HCT116 (cell line): ENCODE measurements around the gene JADE1. TPM values are rescaled to one million over a fixed set of nuclear protein-coding genes. Genes with fewer than 3 reads are reported as not detected.

Experiments used
- ATAC-seq: fragments of 200-7000 bp; cut with Tn5 transposase; 2 replicates; pipeline ENCODE4 v1.9.1; 2020; ENCODE audit warnings: mild to moderate bottlenecking, moderate library complexity
- BruUV-seq: library from RNA; stranded (reverse); fragments of 400-500 nt; replicated peaks from 2 replicates; lab custom pipeline; 2021; lab: Mats Ljungman, UMichigan
- CTCF ChIA-PET: fragments of 300-600 bp; sonication (Branson Sonifier 250); formaldehyde crosslinking; loops from one replicate; lab custom pipeline; 2021; ENCODE audit warnings: antibody characterized with exemption; lab: Charles Lee
- POLR2A ChIA-PET: fragments of 300-600, 350-600 bp; sonication (Branson Sonifier 250); formaldehyde crosslinking; loops from one replicate; lab custom pipeline; 2021; ENCODE audit warnings: antibody characterized with exemption; lab: Charles Lee
- RAD21 ChIA-PET, 2 experiments: fragments of 300-600 bp; sonication (Branson Sonifier 250); formaldehyde crosslinking; loops; one replicate each; lab custom pipeline; 2023; ENCODE audit warnings: low total read pairs in 2 of 2; ENCODE audit not compliant: uncharacterized antibody in 2 of 2, unreplicated experiment in 2 of 2, low non-redundant PET in 1 of 2; lab: Charles Lee
- DNase-seq: peaks from one replicate; pipeline ENCODE4 v3.0.0-alpha.2; 2010; ENCODE audit warnings: low read depth, low spot score
- H2AFZ ChIP-seq: fragments of 200-600 bp; shearing (Covaris generic), sonication (generic); 2 replicates; pipeline ENCODE4 v1.6.1; 2017; ENCODE audit warnings: low read depth, mixed run types, mixed read lengths, antibody characterized with exemption, low read length; ENCODE audit not compliant: poor library complexity, severe bottlenecking
- H3K27ac ChIP-seq: 2 replicates; pipeline ENCODE4 v1.5.1; 2012; ENCODE audit warnings: low read depth, low read length
- H3K27me3 ChIP-seq: fragments of 200-600 bp; sonication (generic); 2 replicates; pipeline ENCODE4 v1.6.1; 2016; ENCODE audit warnings: mixed run types, low read length, mixed read lengths; ENCODE audit not compliant: insufficient read depth
- H3K36me3 ChIP-seq, 2 experiments: fragments of 200-500 bp in 1 of 2; fragments of 200-600 bp in 1 of 2; sonication (Bioruptor generic) in 1 of 2; sonication (generic) in 1 of 2; 2 replicates each; pipeline versions ENCODE4 v1.5.1 to v1.6.1; 2014 to 2016; ENCODE audit warnings: low read length in 2 of 2, inconsistent platforms in 1 of 2, mixed read lengths in 1 of 2, mixed run types in 1 of 2; ENCODE audit not compliant: insufficient read depth in 2 of 2, control insufficient read depth in 1 of 2
- H3K4me1 ChIP-seq, 2 experiments: fragments of 200-600 bp in 1 of 2; sonication (generic) in 1 of 2; 2 replicates each; pipeline versions ENCODE4 v1.5.1 to v1.6.1; 2012 to 2017; ENCODE audit warnings: low read length in 2 of 2, inconsistent platforms in 1 of 2, mild to moderate bottlenecking in 1 of 2, mixed read lengths in 1 of 2, mixed run types in 1 of 2, moderate library complexity in 1 of 2; ENCODE audit not compliant: insufficient read depth in 2 of 2, control insufficient read depth in 1 of 2
- H3K4me2 ChIP-seq: fragments of 200-600 bp; sonication (generic); 2 replicates; pipeline ENCODE4 v1.6.1; 2017; ENCODE audit warnings: mixed run types, low read length, mixed read lengths
- H3K4me3 ChIP-seq, 2 experiments: fragments of 200-600 bp in 1 of 2; sonication (generic) in 1 of 2; replicated peaks in 1 of 2; 2 replicates each; pipeline ENCODE4 v1.5.1; 2011 to 2016; ENCODE audit warnings: low read length in 2 of 2, control low read depth in 1 of 2, low read depth in 1 of 2, mild to moderate bottlenecking in 1 of 2, mixed read lengths in 1 of 2, mixed run types in 1 of 2
- H3K79me2 ChIP-seq: fragments of 200-600 bp; sonication (generic); 2 replicates; pipeline ENCODE4 v1.6.1; 2017; ENCODE audit warnings: mild to moderate bottlenecking, mixed run types, low read length, moderate library complexity, mixed read lengths; ENCODE audit not compliant: insufficient read depth
- H3K9ac ChIP-seq: fragments of 200-600 bp; sonication (generic); 2 replicates; pipeline ENCODE4 v1.6.1; 2016; ENCODE audit warnings: low read length, mixed read lengths
- H3K9me2 ChIP-seq: fragments of 200-600 bp; sonication (generic), shearing (Covaris generic); 2 replicates; pipeline ENCODE4 v1.6.1; 2017; ENCODE audit warnings: mixed run types, mild to moderate bottlenecking, moderate library complexity; ENCODE audit not compliant: insufficient read depth
- H3K9me3 ChIP-seq, 2 experiments: fragments of 200-500 bp in 1 of 2; fragments of 200-600 bp in 1 of 2; sonication (Bioruptor generic) in 1 of 2; sonication (generic) in 1 of 2; 2 replicates each; pipeline ENCODE4 v1.6.1; 2014 to 2017; ENCODE audit warnings: low read length in 2 of 2, mixed read lengths in 2 of 2, inconsistent platforms in 1 of 2, low read depth in 1 of 2, mild to moderate bottlenecking in 1 of 2, mixed run types in 1 of 2, moderate library complexity in 1 of 2; ENCODE audit not compliant: control insufficient read depth in 1 of 2, insufficient read depth in 1 of 2
- H4K20me1 ChIP-seq: fragments of 200-600 bp; sonication (generic), shearing (Covaris generic); 2 replicates; pipeline ENCODE4 v1.6.1; 2017; ENCODE audit warnings: mixed run types, mild to moderate bottlenecking, moderate library complexity; ENCODE audit not compliant: insufficient read depth
- ATF3 ChIP-seq: IDR thresholded peaks from 2 replicates; pipeline ENCODE4 v1.6.1; 2012
- CBX3 ChIP-seq: IDR thresholded peaks from 2 replicates; pipeline ENCODE4 v1.6.1; 2012; ENCODE audit warnings: low read depth
- CEBPB ChIP-seq: IDR thresholded peaks from 2 replicates; pipeline ENCODE4 v1.6.1; 2012; ENCODE audit warnings: low read depth
- CTCF ChIP-seq, 3 experiments: fragments of 200-600 bp in 1 of 3; sonication (generic) in 1 of 3; IDR thresholded peaks in 2 of 3; conservative IDR thresholded peaks in 1 of 3; 2 replicates each; pipeline ENCODE4 v1.5.1; 2012 to 2017; ENCODE audit warnings: low read depth in 2 of 3, low read length in 2 of 3, antibody characterized with exemption in 1 of 3, borderline replicate concordance in 1 of 3, control low read depth in 1 of 3, mild to moderate bottlenecking in 1 of 3, mixed read lengths in 1 of 3, mixed run types in 1 of 3, moderate library complexity in 1 of 3; ENCODE audit not compliant: insufficient read depth in 1 of 3
- ELF1 ChIP-seq: IDR thresholded peaks from 2 replicates; pipeline ENCODE4 v1.6.1; 2012; ENCODE audit warnings: low read depth, borderline replicate concordance
- EZH2 ChIP-seq: fragments of 200-600 bp; sonication (generic); IDR thresholded peaks from 2 replicates; pipeline ENCODE4 v1.6.1; 2017; ENCODE audit warnings: antibody characterized with exemption, mixed run types
- EZH2phosphoT487 ChIP-seq: fragments of 200-600 bp; IDR thresholded peaks from 2 replicates; pipeline ENCODE4 v1.6.1; 2018; ENCODE audit warnings: antibody characterized with exemption, borderline replicate concordance
- FOSL1 ChIP-seq: IDR thresholded peaks from 2 replicates; pipeline ENCODE4 v1.6.1; 2012; ENCODE audit warnings: low read depth
- MAX ChIP-seq: IDR thresholded peaks from 2 replicates; pipeline ENCODE4 v1.6.1; 2012
- POLR2A ChIP-seq: IDR thresholded peaks from 2 replicates; pipeline ENCODE4 v1.7.0; 2011; ENCODE audit warnings: borderline replicate concordance; ENCODE audit not compliant: insufficient read depth, insufficient read length; ENCODE audit errors: extremely low read depth
- POLR2AphosphoS5 ChIP-seq: IDR thresholded peaks from 2 replicates; pipeline ENCODE4 v1.6.1; 2011; ENCODE audit warnings: mild to moderate bottlenecking, low read depth, low read length, moderate library complexity
- RAD21 ChIP-seq: IDR thresholded peaks from 2 replicates; pipeline ENCODE4 v1.6.1; 2012; ENCODE audit warnings: low read depth, mild to moderate bottlenecking
- SIN3A ChIP-seq: IDR thresholded peaks from 2 replicates; pipeline ENCODE4 v1.6.1; 2012; ENCODE audit warnings: low read depth
- SP1 ChIP-seq: IDR thresholded peaks from 2 replicates; pipeline ENCODE4 v1.6.1; 2012; ENCODE audit warnings: low read depth
- SRF ChIP-seq: IDR thresholded peaks from 2 replicates; pipeline ENCODE4 v1.6.1; 2012; ENCODE audit warnings: low read depth
- TCF7L2 ChIP-seq: IDR thresholded peaks from 2 replicates; pipeline ENCODE4 v1.7.0; 2011; ENCODE audit warnings: borderline replicate concordance, inconsistent platforms; ENCODE audit not compliant: insufficient read depth, insufficient read length; ENCODE audit errors: extremely low read depth
- YY1 ChIP-seq: IDR thresholded peaks from 2 replicates; pipeline ENCODE4 v1.6.1; 2011; ENCODE audit warnings: low read length, low read depth, moderate library complexity, mild to moderate bottlenecking; ENCODE audit not compliant: insufficient replicate concordance; ENCODE audit errors: extremely low read depth
- ZBTB33 ChIP-seq: IDR thresholded peaks from 2 replicates; pipeline ENCODE4 v1.6.1; 2011; ENCODE audit warnings: mild to moderate bottlenecking, low read length, moderate library complexity; ENCODE audit not compliant: insufficient replicate concordance; ENCODE audit errors: extremely low read depth
- ZNF274 ChIP-seq: fragments of 200-500 bp; sonication (Bioruptor generic); IDR thresholded peaks from 2 replicates; pipeline ENCODE4 v1.6.1; 2014; ENCODE audit warnings: mild to moderate bottlenecking, low read depth, low read length, inconsistent platforms
- intact Hi-C: fragments of 100-400 bp; cut with micrococcal nuclease; formaldehyde crosslinking; loops from 2 replicates; pipeline ENCODE4 v1.10.0; 2022
- total RNA-seq: library from RNA; stranded (reverse); gene quantifications from one replicate; pipeline ENCODE4 v1.2.1, GENCODE V29; 2021; ENCODE audit not compliant: unreplicated experiment

The JADE1 gene
- total RNA-seq, 1 experiment from 2014 or later: 26.5 TPM

GRCh38 chr4:128880662-128881061 is 71.2 kb downstream of the JADE1 start:
- CTCF ChIA-PET: no interaction called here
- H3K79me2 ChIP-seq: no peaks in the 10 kb centered on the region
- POLR2A ChIA-PET: no interaction called here

GRCh38 chr4:128904821-128905220 is 95.3 kb downstream of the JADE1 start:
- H3K27me3 ChIP-seq: no peaks in the 10 kb centered on the region
- no peak overlapping the region for H3K4me2 ChIP-seq
- H2AFZ ChIP-seq: no peak overlapping the region
- no peaks in the 10 kb centered on the region for H3K9me2 ChIP-seq
- ChIA-PET POLR2A (no interaction called here), RAD21 (no interaction called here), CTCF (no interaction called here)
- H3K9me3 ChIP-seq: no peaks in the 10 kb centered on the region
- H3K79me2 ChIP-seq: no peaks in the 10 kb centered on the region
- no peak overlapping the region for H3K9ac ChIP-seq
- H3K4me3 ChIP-seq: no peak overlapping the region
- intact Hi-C loops: no loop called here
- no peak for ATAC-seq
- H3K36me3 ChIP-seq: no peaks in the 10 kb centered on the region
- H3K4me1 ChIP-seq: no peaks in the 10 kb centered on the region
- DNase-seq: no peak
- BruUV-seq: no TSS peak
- TF ChIP-seq SP1: no peak
- no peak for TF ChIP-seq ATF3
- no peak for TF ChIP-seq SRF
- no peak for TF ChIP-seq MAX
- TF ChIP-seq POLR2AphosphoS5: no peak
- no peak for TF ChIP-seq YY1
- no peak for TF ChIP-seq ZBTB33
- TF ChIP-seq POLR2A: no peak
- TF ChIP-seq EZH2: no peak
- TF ChIP-seq CTCF (IDR thresholded peaks at IDR 0.05 in 2 of 3, conservative IDR thresholded peaks at IDR 0.05 in 1 of 3; ENCODE audit: borderline replicate concordance in 1 of 3, insufficient read depth in 1 of 3, low read depth in 2 of 3, low read length in 2 of 3): no peak
- no peak for TF ChIP-seq SIN3A
- no peak for TF ChIP-seq TCF7L2
- TF ChIP-seq RAD21: no peak
- no peak for TF ChIP-seq EZH2phosphoT487
- TF ChIP-seq FOSL1: no peak
- TF ChIP-seq ZNF274: no peak
- no peak for TF ChIP-seq CEBPB
- no peak for TF ChIP-seq ELF1
- H4K20me1 ChIP-seq: no peaks in the 10 kb centered on the region
- H3K27ac ChIP-seq: no peak overlapping the region

More at GRCh38 chr4:128880662-128881061, 71.2 kb downstream of the JADE1 start:
- intact Hi-C loops: no loop called here
- Histone ChIP-seq H3K9me3 (no peaks in the 10 kb centered on the region), H3K36me3 (no peaks in the 10 kb centered on the region), H3K4me2 (no peak overlapping the region), H4K20me1 (no peaks in the 10 kb centered on the region), H3K27me3 (no peaks in the 10 kb centered on the region), H3K4me3 (no peak overlapping the region), H2AFZ (no peak overlapping the region), H3K9me2 (no peaks in the 10 kb centered on the region), H3K4me1 (no peaks in the 10 kb centered on the region), H3K27ac (no peak overlapping the region), H3K9ac (no peak overlapping the region)
- BruUV-seq: no TSS peak
- ATAC-seq (no peak), DNase-seq (no peak)
- TF ChIP-seq ELF1 (no peak), CBX3 (no peak)
- RAD21 ChIA-PET: no interaction called here
